ENCODE measurements around the gene MFSD12. TPM values are rescaled to one million over a fixed set of nuclear protein-coding genes. Genes with fewer than 3 reads are reported as not detected.

Gene MFSD12
- total and polyA plus RNA-seq, 2 experiments from 2014 or later = 35.3 to 91.1 TPM

- Histone ChIP-seq H3F3A (replicated peaks; ENCODE audit: low read depth) (no peaks in the 10 kb centered on the region), H3K4me3 (no peak overlapping the region), H3K27me3 (ENCODE audit: insufficient read depth) (no peaks in the 10 kb centered on the region), H4K20me1 (replicated peaks; ENCODE audit: insufficient read depth) (peaks cover 3% of the 10 kb centered on the region; the same call in 1 of the 2 replicates), H2AFZ (no peak overlapping the region), H3K79me2 (replicated peaks; ENCODE audit: insufficient read depth) (peaks cover 64% of the 10 kb centered on the region), H3K36me3 (ENCODE audit: insufficient read depth) (no peaks in the 10 kb centered on the region), H3K4me2 (0 out of 2 replicates have a peak overlapping the region, but pooled peaks have one; percentile 14), H3K4me1 (ENCODE audit: insufficient read depth) (peaks cover 29% of the 10 kb centered on the region), H3K27ac (ENCODE audit: low read depth) (0 out of 2 replicates have a peak overlapping the region, but pooled peaks have one; percentile 55), H3K9me2 (ENCODE audit: insufficient read depth) (no peaks in the 10 kb centered on the region)
- Mint-ChIP-seq H3K4me3 (no peak overlapping the region; the same call in 2 of the 3 replicates), H3K27ac (peak overlapping the region; percentile 67), H3K4me1 (peaks cover 40% of the 10 kb centered on the region), H3K27me3 (ENCODE audit: insufficient read depth, low read depth, poor library complexity) (peaks cover 12% of the 10 kb centered on the region), H3K36me3 (ENCODE audit: low read depth) (peaks cover 2% of the 10 kb centered on the region), H3K9me3 (no peaks in the 10 kb centered on the region; the same call in 2 of the 3 replicates)
- TF ChIP-seq STAT1 (IDR thresholded peaks at IDR 0.05; ENCODE audit: unreplicated experiment) = no peak
- no peak for TF ChIP-seq ZNF462 (CRISPR knock-in tag; IDR thresholded peaks at IDR 0.05)
- TF ChIP-seq ZNF331 (CRISPR knock-in tag; IDR thresholded peaks at IDR 0.05; ENCODE audit: low read depth) = no peak
- no peak for TF ChIP-seq POLR2AphosphoS5 (IDR thresholded peaks at IDR 0.05; ENCODE audit: low read depth)
- TF ChIP-seq EZH2 (IDR thresholded peaks at IDR 0.05; ENCODE audit: low read depth, unreplicated experiment) = no peak
- no peak for TF ChIP-seq CTCF (conservative IDR thresholded peaks at IDR 0.05; ENCODE audit: low read depth in 2 of 2)
- ATAC-seq = no peak
- DNase-seq (ENCODE audit: low spot score) = no peak
Observed at GRCh38 chr19:3515891-3516422, 41.4 kb downstream of the MFSD12 start.

Measured in GM23338 (cell line).